ENCODE data around the gene MCM9. TPM values are rescaled to one million over a fixed set of nuclear protein-coding genes. Genes with fewer than 3 reads are reported as not detected.
A peak's percentile ranks its signal among the peaks of the same experiment; 100 is the strongest.

The MCM9 gene
- total RNA-seq, 4 donors from 2014 or later = 26.7 to 47.2 (median 35.8) TPM

- 69 to 73% methylated on average over 2 of the region's 2 CpGs for WGBS, 2 donors
- no peak for DNase-seq
- peaks cover 8 to 11% of the 10 kb centered on the region in 2 donors for H3K36me3 ChIP-seq
- TF ChIP-seq POLR2A (IDR thresholded peaks at IDR 0.05) (no peak), CTCF (IDR thresholded peaks at IDR 0.05) (no peak)
- H3K4me3 ChIP-seq (replicated peaks in 1 of 3) = no peak overlapping the region
- H3K27me3 ChIP-seq = no peaks in the 10 kb centered on the region
- H3K4me1 ChIP-seq = peaks cover 4 to 5% of the 10 kb centered on the region in 2 donors
- H3K9me3 ChIP-seq = no peaks in the 10 kb centered on the region
- no peak overlapping the region for H3K27ac ChIP-seq
- intact Hi-C loops (cut with DNase I) = no loop called here
These were observed 31.8 kb downstream of the MCM9 start for GRCh38 chr6:118903138-118903537.

- Histone ChIP-seq H3K36me3 (peaks cover 4 to 7% of the 10 kb centered on the region in 2 donors), H3K27ac (no peak overlapping the region), H3K4me1 (peaks cover 4 to 5% of the 10 kb centered on the region in 2 donors), H3K4me3 (replicated peaks in 1 of 3) (no peak overlapping the region), H3K9me3 (no peaks in the 10 kb centered on the region), H3K27me3 (no peaks in the 10 kb centered on the region)
- DNase-seq = no peak
- no peak for TF ChIP-seq CTCF (IDR thresholded peaks at IDR 0.05)
- no peak for TF ChIP-seq POLR2A (IDR thresholded peaks at IDR 0.05)
- intact Hi-C loops (cut with DNase I) = no loop called here
These were observed 32.2 kb downstream of the MCM9 start for GRCh38 chr6:118902726-118903125.

DNA sequence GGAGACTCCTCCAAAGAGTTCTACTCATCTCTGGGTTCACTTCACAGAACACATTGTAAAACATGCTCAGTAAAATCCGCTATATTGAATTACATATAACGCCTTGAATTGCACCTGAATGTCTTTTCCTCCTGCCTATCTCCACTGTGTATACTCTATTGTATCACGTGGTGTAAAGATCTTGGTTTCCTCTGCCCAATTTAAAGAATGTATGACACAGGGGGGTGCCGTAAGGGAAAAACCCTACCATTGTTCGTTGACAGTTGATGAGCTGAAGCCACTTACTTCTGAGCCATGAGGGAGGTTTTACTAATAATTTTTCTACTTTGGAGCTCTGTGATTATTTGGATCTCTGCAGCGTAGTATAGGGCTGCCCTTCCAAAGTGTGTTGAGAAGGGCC lies 35.0 kb downstream of the MCM9 start:
- Histone ChIP-seq H3K36me3 (peaks cover 3 to 4% of the 10 kb centered on the region in 2 donors), H3K4me1 (peaks cover 4 to 19% of the 10 kb centered on the region in 2 donors), H3K4me3 (replicated peaks in 1 of 3) (no peak overlapping the region), H3K27ac (no peak overlapping the region), H3K27me3 (no peaks in the 10 kb centered on the region), H3K9me3 (no peaks in the 10 kb centered on the region)
- no peak for DNase-seq
- TF ChIP-seq POLR2A (IDR thresholded peaks at IDR 0.05) (no peak), CTCF (IDR thresholded peaks at IDR 0.05) (no peak)
- 82 to 90% methylated on average over 6 of the region's 6 CpGs for WGBS, 2 donors
- intact Hi-C loops (cut with DNase I) = loop anchor here (10.0 kb wide), 1 partner anchor 175 kb away; the partner anchor contains the start of gene FAM184A

GRCh38 chr6:118897386-118897785 lies 37.6 kb downstream of the MCM9 start:
- H3K4me3 ChIP-seq (replicated peaks in 1 of 3) = no peak overlapping the region
- H3K27me3 ChIP-seq = no peaks in the 10 kb centered on the region
- H3K27ac ChIP-seq = no peak overlapping the region
- peaks cover 4 to 19% of the 10 kb centered on the region in 2 donors for H3K4me1 ChIP-seq
- no peaks in the 10 kb centered on the region for H3K9me3 ChIP-seq
- no peaks in the 10 kb centered on the region for H3K36me3 ChIP-seq
- DNase-seq = no peak
- no peak for TF ChIP-seq CTCF (IDR thresholded peaks at IDR 0.05)
- TF ChIP-seq POLR2A (IDR thresholded peaks at IDR 0.05) = no peak
- intact Hi-C loops (cut with DNase I) = loop anchor here (10.0 kb wide), 1 partner anchor 177 kb away; the partner anchor contains the start of gene FAM184A

DNA sequence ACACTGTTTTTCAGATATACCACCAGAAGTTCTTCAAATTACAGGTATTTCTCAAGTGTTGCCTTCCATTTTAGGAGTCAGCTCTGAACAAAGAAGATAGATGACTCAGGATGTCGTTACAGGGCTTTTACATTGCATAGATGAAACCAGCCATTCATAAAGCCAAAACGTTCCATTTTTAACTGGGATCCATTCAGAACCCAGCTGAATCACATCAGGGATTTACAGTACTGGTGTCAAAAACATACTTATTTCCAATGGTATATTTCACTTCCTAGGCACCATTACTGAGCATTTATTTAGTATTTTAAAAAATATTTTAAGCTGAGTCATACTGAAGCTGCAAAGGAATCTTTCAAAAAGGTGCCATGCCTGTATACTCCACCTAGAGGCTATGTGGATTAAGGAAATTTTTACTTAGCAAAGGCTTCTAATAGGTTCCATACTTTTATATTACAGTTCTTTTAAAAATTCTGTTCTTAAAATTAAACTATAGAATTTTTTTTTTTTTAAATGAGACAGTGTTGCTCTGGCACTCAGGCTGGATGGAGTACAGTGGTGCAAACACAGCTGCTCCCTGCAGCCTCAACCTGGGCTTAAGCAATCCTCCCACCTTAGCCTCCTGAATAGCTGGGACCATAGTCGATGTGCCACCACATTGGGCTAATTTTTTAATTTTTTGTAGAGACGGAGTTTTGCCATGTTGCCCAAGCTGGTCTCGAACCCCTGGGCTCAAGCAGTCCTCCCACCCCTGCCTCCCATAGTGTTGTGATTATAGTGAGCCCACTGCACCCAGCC lies 38.4 kb downstream of the MCM9 start:
- Histone ChIP-seq H3K4me1 (peaks cover 2 to 26% of the 10 kb centered on the region in 2 donors), H3K4me3 (replicated peaks in 1 of 3) (no peak overlapping the region), H3K9me3 (no peaks in the 10 kb centered on the region), H3K36me3 (no peaks in the 10 kb centered on the region), H3K27ac (peak overlapping the region in 2 of 3 donors; percentile 71 to 94), H3K27me3 (no peaks in the 10 kb centered on the region)
- TF ChIP-seq POLR2A (IDR thresholded peaks at IDR 0.05) = no peak
- TF ChIP-seq CTCF (IDR thresholded peaks at IDR 0.05) = peak in 3 of 6 experiments; percentile 22 to 34 (median 25)
- DNase-seq = no peak
- intact Hi-C loops (cut with DNase I) = loop anchor here (10.0 kb wide), 1 partner anchor 178 kb away; the partner anchor contains the start of gene FAM184A
- 69 to 73% methylated on average over 5 of the region's 5 CpGs for WGBS, 2 donors
